ENCODE data around the gene C10orf90.

- TF ChIP-seq, protein P1, sequence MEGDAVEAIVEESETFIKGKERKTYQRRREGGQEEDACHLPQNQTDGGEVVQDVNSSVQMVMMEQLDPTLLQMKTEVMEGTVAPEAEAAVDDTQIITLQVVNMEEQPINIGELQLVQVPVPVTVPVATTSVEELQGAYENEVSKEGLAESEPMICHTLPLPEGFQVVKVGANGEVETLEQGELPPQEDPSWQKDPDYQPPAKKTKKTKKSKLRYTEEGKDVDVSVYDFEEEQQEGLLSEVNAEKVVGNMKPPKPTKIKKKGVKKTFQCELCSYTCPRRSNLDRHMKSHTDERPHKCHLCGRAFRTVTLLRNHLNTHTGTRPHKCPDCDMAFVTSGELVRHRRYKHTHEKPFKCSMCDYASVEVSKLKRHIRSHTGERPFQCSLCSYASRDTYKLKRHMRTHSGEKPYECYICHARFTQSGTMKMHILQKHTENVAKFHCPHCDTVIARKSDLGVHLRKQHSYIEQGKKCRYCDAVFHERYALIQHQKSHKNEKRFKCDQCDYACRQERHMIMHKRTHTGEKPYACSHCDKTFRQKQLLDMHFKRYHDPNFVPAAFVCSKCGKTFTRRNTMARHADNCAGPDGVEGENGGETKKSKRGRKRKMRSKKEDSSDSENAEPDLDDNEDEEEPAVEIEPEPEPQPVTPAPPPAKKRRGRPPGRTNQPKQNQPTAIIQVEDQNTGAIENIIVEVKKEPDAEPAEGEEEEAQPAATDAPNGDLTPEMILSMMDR (IDR thresholded peaks at IDR 0.05; ENCODE audit: insufficient read depth, low read length): no peak
- TF ChIP-seq, protein P2, sequence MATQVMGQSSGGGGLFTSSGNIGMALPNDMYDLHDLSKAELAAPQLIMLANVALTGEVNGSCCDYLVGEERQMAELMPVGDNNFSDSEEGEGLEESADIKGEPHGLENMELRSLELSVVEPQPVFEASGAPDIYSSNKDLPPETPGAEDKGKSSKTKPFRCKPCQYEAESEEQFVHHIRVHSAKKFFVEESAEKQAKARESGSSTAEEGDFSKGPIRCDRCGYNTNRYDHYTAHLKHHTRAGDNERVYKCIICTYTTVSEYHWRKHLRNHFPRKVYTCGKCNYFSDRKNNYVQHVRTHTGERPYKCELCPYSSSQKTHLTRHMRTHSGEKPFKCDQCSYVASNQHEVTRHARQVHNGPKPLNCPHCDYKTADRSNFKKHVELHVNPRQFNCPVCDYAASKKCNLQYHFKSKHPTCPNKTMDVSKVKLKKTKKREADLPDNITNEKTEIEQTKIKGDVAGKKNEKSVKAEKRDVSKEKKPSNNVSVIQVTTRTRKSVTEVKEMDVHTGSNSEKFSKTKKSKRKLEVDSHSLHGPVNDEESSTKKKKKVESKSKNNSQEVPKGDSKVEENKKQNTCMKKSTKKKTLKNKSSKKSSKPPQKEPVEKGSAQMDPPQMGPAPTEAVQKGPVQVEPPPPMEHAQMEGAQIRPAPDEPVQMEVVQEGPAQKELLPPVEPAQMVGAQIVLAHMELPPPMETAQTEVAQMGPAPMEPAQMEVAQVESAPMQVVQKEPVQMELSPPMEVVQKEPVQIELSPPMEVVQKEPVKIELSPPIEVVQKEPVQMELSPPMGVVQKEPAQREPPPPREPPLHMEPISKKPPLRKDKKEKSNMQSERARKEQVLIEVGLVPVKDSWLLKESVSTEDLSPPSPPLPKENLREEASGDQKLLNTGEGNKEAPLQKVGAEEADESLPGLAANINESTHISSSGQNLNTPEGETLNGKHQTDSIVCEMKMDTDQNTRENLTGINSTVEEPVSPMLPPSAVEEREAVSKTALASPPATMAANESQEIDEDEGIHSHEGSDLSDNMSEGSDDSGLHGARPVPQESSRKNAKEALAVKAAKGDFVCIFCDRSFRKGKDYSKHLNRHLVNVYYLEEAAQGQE (IDR thresholded peaks at IDR 0.05; ENCODE audit: insufficient replicate concordance, low read depth): no peak
- no peak for TF ChIP-seq POLR2AphosphoS5 (IDR thresholded peaks at IDR 0.05; ENCODE audit: low read depth)
These were observed 13.8 kb upstream of the C10orf90 start for GRCh38 chr10:126684171-126684745.

Data from HL-60 (cell line).